DND-41 (cell line): ENCODE measurements around the gene CEACAM8.

Experiments
- CTCF ChIP-seq: IDR thresholded peaks from 2 replicates; pipeline ENCODE4 v1.5.1; 2012; ENCODE audit warnings: borderline replicate concordance, low read length, moderate library complexity, mild to moderate bottlenecking; ENCODE audit not compliant: poor library complexity, severe bottlenecking; ENCODE audit errors: extremely low read depth
- EZH2 ChIP-seq: IDR thresholded peaks from 3 replicates; pipeline ENCODE4 v1.6.1; 2012; ENCODE audit warnings: borderline replicate concordance, low read depth, mild to moderate bottlenecking, moderate library complexity, low read length, inconsistent platforms; ENCODE audit not compliant: severe bottlenecking

- TF ChIP-seq CTCF = no peak
- no peak for TF ChIP-seq EZH2
These were observed 27.2 kb downstream of the CEACAM8 start for GRCh38 chr19:42567567-42567966.
